Fibroblast of mammary gland (primary cell): ENCODE results near the gene CACNA1H.

Experiments
- DNase-seq: peaks from one replicate; pipeline ENCODE4 v3.0.0-alpha.2; 2010; ENCODE audit warnings: low read depth
- H3K4me3 ChIP-seq: 2 replicates; pipeline ENCODE4 v1.5.1; 2011; ENCODE audit warnings: low read depth, mild to moderate bottlenecking, low read length, moderate library complexity; ENCODE audit not compliant: control insufficient read depth
- CTCF ChIP-seq: conservative IDR thresholded peaks from 2 replicates; pipeline ENCODE4 v1.5.1; 2011; ENCODE audit warnings: low read depth, low read length, inconsistent platforms; ENCODE audit not compliant: control insufficient read depth, insufficient read depth

The CACNA1H gene

GRCh38 chr16:1156055-1156982, 3.4 kb downstream of the CACNA1H start:
- TF ChIP-seq CTCF = no peak
- H3K4me3 ChIP-seq = no peak overlapping the region
- DNase-seq = no peak

GRCh38 chr16:1156983-1157638, 4.2 kb downstream of the CACNA1H start:
- H3K4me3 ChIP-seq = no peak overlapping the region
- DNase-seq = no peak
- TF ChIP-seq CTCF = no peak

- no peak overlapping the region for H3K4me3 ChIP-seq
- DNase-seq = no peak
- TF ChIP-seq CTCF = no peak
These were observed 4.9 kb downstream of the CACNA1H start for GRCh38 chr16:1157639-1158455.

- no peak overlapping the region for H3K4me3 ChIP-seq
- DNase-seq = peak; percentile 8
- TF ChIP-seq CTCF = no peak
These were observed 5.8 kb downstream of the CACNA1H start for GRCh38 chr16:1158456-1159324.

GRCh38 chr16:1159325-1159972, 6.5 kb downstream of the CACNA1H start:
- no peak overlapping the region for H3K4me3 ChIP-seq
- TF ChIP-seq CTCF = no peak
- no peak for DNase-seq
